ENCODE measurements around the gene SLC45A3.

SLC45A3 gene

GRCh38 chr1:205700865-205701401, 20.6 kb upstream of the SLC45A3 start:
- no peak for DNase-seq

- DNase-seq = no peak
These were observed 19.1 kb upstream of the SLC45A3 start for GRCh38 chr1:205699416-205699815.

- DNase-seq = no peak
These were observed 18.6 kb upstream of the SLC45A3 start for GRCh38 chr1:205698921-205699320.

- DNase-seq = peak in 2 of 3 experiments; percentile 28 to 45
These were observed 13.2 kb upstream of the SLC45A3 start for GRCh38 chr1:205693421-205693991.

GRCh38 chr1:205692423-205692822, 12.1 kb upstream of the SLC45A3 start:
- DNase-seq = no peak

GRCh38 chr1:205690122-205690756, 9.9 kb upstream of the SLC45A3 start:
- no peak for DNase-seq

- DNase-seq = no peak
These were observed 9.2 kb upstream of the SLC45A3 start for GRCh38 chr1:205689479-205689878.

GRCh38 chr1:205688171-205689080, 8.1 kb upstream of the SLC45A3 start:
- no peak for DNase-seq

- no peak for DNase-seq
These were observed 6.9 kb upstream of the SLC45A3 start for GRCh38 chr1:205687242-205687641.

- DNase-seq = no peak
These were observed 1.1 kb upstream of the SLC45A3 start for GRCh38 chr1:205681364-205681763.

GRCh38 chr1:205678286-205679111, 1.8 kb downstream of the SLC45A3 start:
- DNase-seq = no peak

- DNase-seq = no peak
These were observed 3.1 kb downstream of the SLC45A3 start for GRCh38 chr1:205677167-205677566.

GRCh38 chr1:205676597-205676996, 3.7 kb downstream of the SLC45A3 start:
- DNase-seq = no peak

GRCh38 chr1:205676002-205676401, 4.3 kb downstream of the SLC45A3 start:
- DNase-seq = no peak

- no peak for DNase-seq
These were observed 5.1 kb downstream of the SLC45A3 start for GRCh38 chr1:205675247-205675646.

- DNase-seq = no peak
These were observed 7.3 kb downstream of the SLC45A3 start for GRCh38 chr1:205672970-205673369.

- DNase-seq = no peak
These were observed 7.9 kb downstream of the SLC45A3 start for GRCh38 chr1:205672395-205672889.

- peak in 1 of 3 experiments; percentile 19 for DNase-seq
These were observed 9.5 kb downstream of the SLC45A3 start for GRCh38 chr1:205670611-205671430.

- DNase-seq = no peak
These were observed 10.2 kb downstream of the SLC45A3 start for GRCh38 chr1:205670150-205670446.

- no peak for DNase-seq
These were observed 10.8 kb downstream of the SLC45A3 start for GRCh38 chr1:205669341-205670149.

- no peak for DNase-seq
These were observed 11.4 kb downstream of the SLC45A3 start for GRCh38 chr1:205668951-205669340.

Data from NCI-H1417 (cell line).